Fibroblast of lung (primary cell): Measurements from ENCODE around the gene OR2D3.

Experiments
- EZH2 ChIP-seq: IDR thresholded peaks from 2 replicates; pipeline ENCODE4 v1.5.1; 2012; ENCODE audit warnings: low read length, control low read depth, mild to moderate bottlenecking; ENCODE audit errors: missing control alignments
- TF ChIP-seq, protein P1 (sequence below), 2 donors: IDR thresholded peaks in 1 of 2; conservative IDR thresholded peaks in 1 of 2; 1 replicate in 1 of 2; 2 replicates in 1 of 2; pipeline ENCODE4 v1.5.1; 2011 to 2012; ENCODE audit warnings: low read length in 2 of 2, control low read depth in 1 of 2, inconsistent platforms in 1 of 2, low read depth in 1 of 2, mild to moderate bottlenecking in 1 of 2

DNA sequence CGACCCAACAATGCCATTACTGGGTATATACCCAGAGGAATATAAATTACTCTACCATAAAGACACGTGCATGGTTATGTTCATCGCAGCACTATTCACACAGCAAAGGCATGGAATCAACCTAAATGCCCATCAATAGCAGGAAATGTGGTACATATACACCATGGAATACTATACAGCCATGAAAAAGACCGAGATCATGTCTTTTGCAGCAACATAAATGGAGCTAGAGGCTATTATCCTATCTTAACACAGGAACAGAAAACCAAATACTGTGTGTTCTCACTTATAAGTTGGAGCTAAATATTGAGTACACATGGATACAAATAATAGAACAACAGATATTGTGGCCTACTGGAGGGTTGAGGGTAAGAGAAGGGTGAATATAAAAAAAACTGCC, 32.0 kb upstream of the OR2D3 start:
- TF ChIP-seq, protein P1, sequence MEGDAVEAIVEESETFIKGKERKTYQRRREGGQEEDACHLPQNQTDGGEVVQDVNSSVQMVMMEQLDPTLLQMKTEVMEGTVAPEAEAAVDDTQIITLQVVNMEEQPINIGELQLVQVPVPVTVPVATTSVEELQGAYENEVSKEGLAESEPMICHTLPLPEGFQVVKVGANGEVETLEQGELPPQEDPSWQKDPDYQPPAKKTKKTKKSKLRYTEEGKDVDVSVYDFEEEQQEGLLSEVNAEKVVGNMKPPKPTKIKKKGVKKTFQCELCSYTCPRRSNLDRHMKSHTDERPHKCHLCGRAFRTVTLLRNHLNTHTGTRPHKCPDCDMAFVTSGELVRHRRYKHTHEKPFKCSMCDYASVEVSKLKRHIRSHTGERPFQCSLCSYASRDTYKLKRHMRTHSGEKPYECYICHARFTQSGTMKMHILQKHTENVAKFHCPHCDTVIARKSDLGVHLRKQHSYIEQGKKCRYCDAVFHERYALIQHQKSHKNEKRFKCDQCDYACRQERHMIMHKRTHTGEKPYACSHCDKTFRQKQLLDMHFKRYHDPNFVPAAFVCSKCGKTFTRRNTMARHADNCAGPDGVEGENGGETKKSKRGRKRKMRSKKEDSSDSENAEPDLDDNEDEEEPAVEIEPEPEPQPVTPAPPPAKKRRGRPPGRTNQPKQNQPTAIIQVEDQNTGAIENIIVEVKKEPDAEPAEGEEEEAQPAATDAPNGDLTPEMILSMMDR (conservative IDR thresholded peaks at IDR 0.05 in 1 of 2, IDR thresholded peaks at IDR 0.05 in 1 of 2; ENCODE audit: low read depth in 1 of 2, low read length in 2 of 2): no peak
- no peak for TF ChIP-seq EZH2
